GM23338 (cell line): Measurements from ENCODE around the gene ROBO1. TPM values are rescaled to one million over a fixed set of nuclear protein-coding genes. Genes with fewer than 3 reads are reported as not detected.

Experiments
- CREB1 ChIP-seq: fragments of 250-450 bp; sonication (Bioruptor Pico); IDR thresholded peaks from 2 replicates; pipeline ENCODE4 v1.5.0; 2020; ENCODE audit warnings: low read depth, mild to moderate bottlenecking, moderate library complexity
- CTCF ChIP-seq, 2 experiments: fragments of 200-600 bp in 1 of 2; sonication (generic) in 1 of 2; conservative IDR thresholded peaks; 2 replicates each; pipeline versions ENCODE4 v1.5.1 to v1.6.1; 2016 to 2017; ENCODE audit warnings: antibody characterized with exemption in 2 of 2, low read depth in 2 of 2, mild to moderate bottlenecking in 2 of 2, moderate library complexity in 1 of 2
- ETS1 ChIP-seq: IDR thresholded peaks from 2 replicates; pipeline ENCODE4 v1.6.1; 2016; ENCODE audit warnings: antibody characterized with exemption
- EZH2 ChIP-seq: fragments of 200-600 bp; sonication (generic); IDR thresholded peaks from one replicate; pipeline ENCODE4 v1.8.0; 2017; ENCODE audit warnings: antibody characterized with exemption, mild to moderate bottlenecking, low read depth; ENCODE audit not compliant: unreplicated experiment
- JUNB ChIP-seq: IDR thresholded peaks from one replicate; pipeline ENCODE4 v1.6.1; 2016; ENCODE audit warnings: antibody characterized with exemption; ENCODE audit not compliant: unreplicated experiment
- STAT1 ChIP-seq: IDR thresholded peaks from one replicate; pipeline ENCODE4 v1.6.1; 2016; ENCODE audit warnings: antibody characterized with exemption; ENCODE audit not compliant: unreplicated experiment
- ZNF331 ChIP-seq: fragments of 250-450 bp; sonication (Bioruptor Pico); IDR thresholded peaks from 2 replicates; pipeline ENCODE4 v1.5.0; 2020; ENCODE audit warnings: low read depth, mild to moderate bottlenecking, moderate library complexity
- ZNF462 ChIP-seq: fragments of 250-450 bp; sonication (Bioruptor Pico); IDR thresholded peaks from 2 replicates; pipeline ENCODE4 v1.5.0; 2020; ENCODE audit warnings: mild to moderate bottlenecking, moderate library complexity
- polyA plus RNA-seq: library from polyadenylated mRNA; unstranded; fragments of >200 nt; fragmentation: Nextera tagmentation; extraction: Ambion mirVana; gene quantifications from 2 replicates; pipeline ENCODE4 v1.2.1, GENCODE V29; 2016
- total RNA-seq: library from RNA; depleted of rRNA; stranded (reverse); fragments of >200 nt; shearing (Covaris generic); gene quantifications from 2 replicates; pipeline ENCODE4 v1.2.3, GENCODE V29; 2014

ROBO1 gene
- total and polyA plus RNA-seq, 2 experiments from 2014 or later, result 19.2 to 78.3 TPM

- TF ChIP-seq ZNF462 (no peak), ZNF331 (CRISPR knock-in tag) (no peak), CREB1 (no peak), EZH2 (no peak), ETS1 (no peak), CTCF (conservative IDR thresholded peaks at IDR 0.05; ENCODE audit: low read depth in 2 of 2) (no peak), STAT1 (no peak), JUNB (no peak)
These were observed 114.5 kb downstream of the ROBO1 start (continued) for GRCh38 chr3:79653266-79653830.
